HG03103 (cell line): Measurements from ENCODE around the gene HNRNPK.

Source experiments
- ATAC-seq: cut with Tn5 transposase; IDR thresholded peaks from one replicate; pipeline ENCODE4 v1.9.1; 2021; ENCODE audit warnings: low read depth; ENCODE audit not compliant: unreplicated experiment

Gene HNRNPK

DNA sequence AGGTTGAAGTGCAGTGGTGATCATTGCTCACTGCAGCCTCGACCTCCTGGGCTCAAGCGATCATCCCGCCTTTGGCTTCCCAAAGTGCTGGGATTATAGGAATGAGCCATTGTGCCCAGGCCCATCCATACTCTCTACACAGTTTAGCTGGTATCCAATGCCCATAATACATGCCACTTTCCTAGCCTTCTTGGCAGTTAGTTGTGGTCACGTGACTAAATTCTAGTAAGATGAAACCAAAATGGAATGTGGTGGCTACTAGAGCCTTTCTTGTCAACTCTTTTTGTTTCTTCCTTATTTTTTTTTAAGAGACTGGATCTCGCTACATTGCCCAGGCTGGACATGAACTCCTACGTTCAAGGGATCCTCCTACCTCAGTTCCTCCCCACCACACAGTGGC lies 43.5 kb downstream of the HNRNPK start:
- ATAC-seq: no peak

DNA sequence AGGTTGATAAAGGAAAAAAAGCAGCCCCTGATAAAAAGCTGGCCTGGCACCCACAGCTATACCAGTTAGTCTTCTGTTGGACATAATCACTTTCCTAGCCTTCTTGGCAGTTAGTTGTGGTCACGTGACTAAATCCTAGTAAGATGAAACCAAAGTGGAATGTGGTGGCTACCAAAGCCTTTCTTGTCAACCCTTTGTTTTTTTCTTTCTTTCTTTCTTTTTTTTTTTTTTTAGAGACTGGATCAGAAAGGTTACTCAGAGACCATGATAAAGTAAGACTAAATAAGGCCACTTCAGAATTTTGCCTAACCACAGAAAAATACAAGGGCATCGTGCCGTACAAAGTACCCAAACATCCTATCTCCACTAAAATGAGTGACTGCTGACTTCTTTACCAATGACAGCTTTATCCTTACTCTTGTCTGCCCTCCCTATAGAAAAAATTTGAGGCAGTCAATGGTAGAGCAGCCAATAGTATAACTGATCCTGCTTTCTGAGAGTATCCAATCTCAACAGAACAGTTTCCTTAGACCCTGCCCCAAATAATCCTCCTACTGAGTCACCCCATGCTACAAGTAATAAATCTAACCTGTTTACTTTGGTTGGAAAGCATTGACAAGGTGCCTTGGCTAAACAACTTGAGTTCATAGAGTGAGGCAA lies 44.6 kb downstream of the HNRNPK start:
- no peak for ATAC-seq

DNA sequence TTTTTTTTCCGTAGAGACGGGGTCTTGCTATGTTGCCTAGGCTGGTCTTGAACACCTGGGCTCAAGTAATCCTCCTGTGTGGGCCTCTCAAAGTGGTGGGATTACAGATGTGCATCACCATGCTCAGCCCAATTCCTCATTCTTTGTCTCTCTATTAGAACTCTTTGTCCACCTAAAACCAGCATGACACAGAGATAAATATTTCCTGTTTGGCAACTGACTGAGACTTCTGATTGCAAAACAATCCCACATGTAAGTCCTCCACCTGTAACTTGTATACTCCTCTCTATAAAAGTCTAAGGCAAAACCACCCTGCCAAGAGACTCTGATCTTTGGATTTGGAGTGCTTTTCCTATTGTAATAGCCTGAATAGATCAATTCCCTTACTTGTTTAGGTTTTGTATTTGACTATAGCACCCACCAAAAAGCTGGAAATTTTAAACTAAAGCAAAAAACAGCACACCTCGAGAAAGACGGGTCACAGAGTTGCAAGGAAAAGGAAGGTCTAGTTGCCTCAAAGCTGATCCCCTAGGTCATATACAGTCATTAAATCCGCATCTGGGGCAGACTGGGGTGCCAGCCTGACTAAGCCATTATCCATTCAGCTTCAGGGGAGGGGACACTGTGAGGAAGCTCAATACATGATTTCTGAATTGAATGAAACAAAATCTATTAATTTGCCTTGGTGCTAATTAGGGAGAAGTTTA lies 45.3 kb downstream of the HNRNPK start:
- ATAC-seq: no peak

DNA sequence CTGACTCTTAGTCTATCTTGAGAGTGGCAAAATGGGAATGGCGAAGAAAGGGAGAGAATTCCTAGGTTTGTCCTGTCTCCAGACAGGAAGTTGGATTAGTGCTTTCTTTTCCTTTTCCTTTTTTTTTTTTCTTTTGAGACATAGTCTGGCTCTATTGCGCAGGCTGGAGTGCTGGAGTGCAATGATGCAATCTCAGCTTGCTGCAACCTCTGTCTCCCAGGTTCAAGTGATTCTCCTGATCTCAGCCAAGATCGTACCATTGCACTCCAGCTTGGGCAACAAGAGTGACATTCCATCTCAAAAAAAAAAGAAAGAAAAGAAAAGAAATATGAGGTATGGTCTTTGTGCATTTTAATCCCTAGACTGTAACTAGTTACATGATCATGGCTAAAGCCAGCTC lies 46.2 kb downstream of the HNRNPK start:
- no peak for ATAC-seq

DNA sequence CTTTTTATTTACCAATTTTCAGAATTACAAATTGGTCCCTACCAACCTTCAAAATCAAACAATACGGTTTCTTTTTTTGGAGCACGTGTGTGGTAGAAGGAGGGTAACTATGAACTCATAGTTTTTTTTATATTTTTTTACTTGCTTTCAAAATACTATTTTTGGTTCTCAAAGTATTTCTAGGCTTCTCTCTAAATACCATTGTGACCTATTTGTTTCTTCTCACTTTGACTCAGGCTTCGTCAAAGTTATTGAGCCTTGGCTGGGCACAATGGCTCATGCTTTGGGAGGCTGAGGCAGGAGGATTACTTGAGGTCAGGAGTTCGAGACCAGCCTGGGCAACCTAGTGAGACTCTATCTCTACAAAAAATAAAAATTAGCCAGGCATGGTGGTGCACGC lies 47.2 kb downstream of the HNRNPK start:
- no peak for ATAC-seq

DNA sequence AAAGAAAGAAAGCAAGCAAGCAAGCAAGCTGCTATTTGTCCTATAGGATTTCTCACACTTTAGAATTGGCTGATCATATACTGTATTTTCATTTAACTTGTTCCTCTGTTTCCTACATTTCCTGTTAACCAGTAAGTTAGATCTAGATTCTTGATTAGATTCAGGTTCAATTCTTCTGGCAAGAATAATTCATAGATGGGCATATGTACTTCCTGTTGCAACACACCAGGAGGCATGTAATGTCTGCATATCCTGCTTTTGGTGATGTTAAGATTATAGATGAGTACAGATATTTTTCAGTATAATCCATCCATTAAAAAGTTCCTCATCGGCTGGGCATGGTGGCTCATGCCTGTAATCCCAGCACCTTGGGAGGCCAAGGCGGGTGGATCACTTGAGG lies 48.0 kb downstream of the HNRNPK start:
- no peak for ATAC-seq

DNA sequence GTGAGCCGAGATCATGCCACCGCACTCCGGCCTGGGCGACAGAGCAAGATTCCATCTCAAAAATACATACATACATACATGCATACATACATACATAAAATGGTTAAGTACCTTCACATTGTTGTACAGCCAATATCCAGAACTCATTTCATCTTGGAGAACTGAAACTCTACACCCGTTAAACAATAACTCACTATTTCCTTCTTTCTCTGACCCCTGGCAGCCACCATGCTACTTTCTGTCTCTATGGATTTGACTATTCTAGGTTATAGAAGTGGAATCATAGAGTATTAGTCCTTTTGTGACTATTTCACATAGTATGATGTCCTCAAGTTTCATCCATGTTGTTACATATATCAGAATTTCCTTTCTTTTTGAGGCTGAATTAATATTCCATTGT lies 49.1 kb downstream of the HNRNPK start:
- ATAC-seq: no peak

DNA sequence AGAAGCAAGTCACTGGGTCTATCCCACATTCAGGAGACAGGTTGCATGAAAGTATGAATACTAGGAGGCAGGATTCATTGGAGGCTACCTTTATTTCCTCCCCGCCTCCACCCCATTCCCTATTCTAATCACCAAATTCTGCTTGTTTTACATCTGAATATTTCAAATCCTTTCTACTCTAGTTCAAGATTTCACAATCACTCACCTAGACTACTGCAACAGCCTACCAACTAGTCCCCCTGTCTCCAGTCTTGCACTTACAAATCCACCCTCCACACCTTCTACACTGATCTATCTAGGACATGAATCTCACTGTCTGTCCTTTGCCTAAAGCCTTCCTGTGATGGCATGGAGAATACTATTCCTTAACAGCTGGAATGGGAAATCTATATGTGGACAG lies 52.4 kb downstream of the HNRNPK start:
- ATAC-seq: no peak

DNA sequence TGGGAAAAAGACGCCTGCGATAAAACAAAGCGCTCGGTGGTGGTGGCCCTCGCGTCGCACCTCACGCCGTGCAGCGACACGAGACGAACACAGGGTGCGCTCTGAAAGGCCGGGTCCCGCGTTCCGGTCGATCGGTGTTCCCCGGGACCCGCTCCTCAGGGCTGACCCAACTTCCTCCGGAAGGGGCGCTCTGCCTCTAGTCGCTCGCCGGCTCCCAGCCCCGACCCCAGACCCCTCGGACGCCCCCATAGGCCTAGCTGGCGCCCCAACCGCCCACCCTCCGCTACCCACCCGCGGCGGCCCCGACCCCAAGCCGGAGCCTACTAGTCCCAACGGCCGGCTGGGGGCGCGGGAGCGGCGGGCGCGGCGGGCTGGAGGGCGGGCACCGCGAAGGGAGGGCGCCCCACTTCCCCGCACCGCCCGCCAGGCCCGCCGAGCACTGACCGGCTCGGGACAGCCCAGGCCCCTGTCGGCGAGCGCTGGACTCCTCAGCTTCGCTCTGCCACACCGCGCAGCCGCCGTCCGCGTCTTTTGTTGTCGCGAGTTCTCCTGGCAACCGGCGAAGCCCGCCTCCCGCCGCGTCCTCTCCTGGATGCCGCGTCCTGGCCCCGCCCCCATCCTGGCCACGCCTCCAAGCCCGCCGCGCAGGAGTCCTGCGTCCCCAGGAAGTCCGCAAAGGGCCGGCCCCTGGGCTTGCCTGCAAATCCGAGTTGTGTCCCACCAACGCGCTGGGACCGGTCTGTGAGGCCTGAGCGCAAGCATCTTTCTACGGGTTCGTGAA lies 58.9 kb downstream of the HNRNPK start, which contains the start of gene KIF27:
Gene KIF27 (minus strand): TSS at position 506 of the 781 bp plus-strand sequence. CDS start 5,841 bp downstream, outside the sequence.
- peak; percentile 87 for ATAC-seq

DNA sequence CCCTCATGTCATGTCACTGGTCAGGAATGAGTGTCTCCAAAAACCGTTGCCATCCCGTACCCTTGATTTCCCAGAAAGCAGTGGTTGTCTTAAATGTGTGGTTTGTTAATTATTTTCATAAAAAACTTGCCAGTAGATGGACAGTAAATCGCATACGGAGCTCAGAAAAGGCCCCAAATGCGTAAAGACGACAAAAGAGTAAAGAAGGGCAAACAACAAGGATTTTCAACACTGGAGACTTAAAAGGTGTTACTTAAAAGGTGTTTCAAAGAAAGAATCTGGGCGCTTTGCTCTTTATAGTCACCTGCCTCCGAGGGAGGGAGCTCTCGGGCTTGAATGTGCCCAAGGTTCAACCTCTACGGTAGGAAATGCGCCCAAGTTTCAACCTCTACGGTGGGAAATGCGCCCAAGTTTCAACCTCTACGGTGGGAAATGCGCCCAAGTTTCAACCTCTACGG lies 59.5 kb downstream of the HNRNPK start:
- ATAC-seq: peak; percentile 31

DNA sequence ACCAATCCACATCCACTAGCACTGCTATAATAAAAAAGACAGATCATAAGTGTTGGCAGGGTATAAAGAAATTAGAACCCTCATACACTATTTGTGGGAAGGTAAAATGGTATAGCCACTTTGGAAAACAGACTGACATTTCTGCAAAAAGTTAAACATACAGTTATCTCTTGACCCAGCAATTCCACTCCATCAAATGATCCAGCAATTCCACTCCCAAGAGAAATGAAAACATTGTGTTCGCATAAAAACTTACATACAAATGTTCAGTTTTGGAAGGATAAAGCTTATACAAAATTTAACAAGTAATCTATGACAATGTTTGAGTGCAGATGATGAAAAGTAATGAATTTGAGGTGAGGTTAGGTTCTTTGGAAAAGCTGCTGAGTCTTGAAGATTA lies 60.9 kb downstream of the HNRNPK start:
- no peak for ATAC-seq
